ENCODE data around the gene ADAM23.

Gene ADAM23

DNA sequence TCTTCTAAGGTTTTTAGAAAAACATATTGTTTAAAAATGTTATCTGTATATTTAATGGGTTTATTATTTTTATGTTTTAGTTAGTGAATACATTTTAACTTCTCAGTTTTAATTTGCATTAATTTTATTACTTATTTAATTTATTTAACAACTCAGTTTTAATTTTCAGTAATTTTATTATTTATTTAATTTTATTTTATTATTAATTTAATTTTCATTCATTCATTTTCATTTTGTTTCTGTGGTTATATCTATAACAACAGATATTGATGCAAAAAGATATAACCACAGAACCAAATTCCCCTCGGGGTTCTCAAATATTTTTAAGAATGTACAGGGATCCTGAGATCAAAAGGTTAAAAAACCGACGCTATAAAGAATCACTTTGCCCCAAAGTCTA, 221.9 kb downstream of the ADAM23 start:
- DNase-seq, result no peak

Data from NCI-H510A (cell line).